Gastrocnemius medialis (tissue), 4 donors: Measurements from ENCODE around the gene ABHD12B. TPM values are rescaled to one million over a fixed set of nuclear protein-coding genes. Genes with fewer than 3 reads are reported as not detected.
A peak's percentile ranks its signal among the peaks of the same experiment; 100 is the strongest.

Source experiments
- ATAC-seq, 2 donors: fragments of 150-250 bp; one replicate each; pipeline ENCODE4 v1.9.1; 2016
- DNase-seq, 2 donors: peaks; one replicate each; pipeline ENCODE4 v3.0.0-alpha.2; 2019
- H3K27ac ChIP-seq, 4 donors: fragments of 200-600 bp; sonication (generic); 1 replicate in 1 of 4; 2 replicates in 3 of 4; pipeline ENCODE4 v1.5.1; 2016 to 2018; ENCODE audit warnings: mild to moderate bottlenecking in 2 of 4, moderate library complexity in 1 of 4
- H3K27me3 ChIP-seq, 3 donors: fragments of 200-600 bp; sonication (generic) in 2 of 3; 1 replicate in 1 of 3; 2 replicates in 2 of 3; pipeline versions ENCODE4 v1.5.1 to v1.6.0; 2016 to 2019; ENCODE audit warnings: mild to moderate bottlenecking in 1 of 3, moderate library complexity in 1 of 3
- H3K36me3 ChIP-seq, 2 donors: fragments of 200-600 bp; sonication (generic) in 1 of 2; one replicate each; pipeline ENCODE4 v1.5.1; 2017 to 2018
- H3K4me1 ChIP-seq, 2 donors: fragments of 200-600 bp; sonication (generic) in 1 of 2; one replicate each; pipeline ENCODE4 v1.5.1; 2016 to 2017; ENCODE audit warnings: mild to moderate bottlenecking in 2 of 2
- H3K4me3 ChIP-seq, 4 donors: fragments of 200-600 bp; sonication (generic) in 3 of 4; 1 replicate in 1 of 4; 2 replicates in 3 of 4; pipeline ENCODE4 v1.5.1; 2016 to 2019; ENCODE audit warnings: mild to moderate bottlenecking in 2 of 4
- H3K9me3 ChIP-seq, 3 donors: fragments of 200-600 bp; sonication (generic) in 2 of 3; 1 replicate in 1 of 3; 2 replicates in 2 of 3; pipeline ENCODE4 v1.5.1; 2016 to 2019
- POLR2A ChIP-seq, 2 donors: fragments of 450-650 bp; IDR thresholded peaks; one replicate each; pipeline ENCODE4 v1.6.1; 2017; ENCODE audit warnings: antibody characterized with exemption in 2 of 2, mild to moderate bottlenecking in 2 of 2, moderate library complexity in 2 of 2
- in situ Hi-C, 4 donors: fragments of 200-750 bp; cut with MboI; loops; one replicate each; pipeline versions ENCODE4 v1.15.0 to v1.8.0; 2017; ENCODE audit warnings: low sequenced_read_pairs in 4 of 4
- intact Hi-C: fragments of 100-400 bp; cut with DNase I; formaldehyde crosslinking; loops from one replicate; pipeline ENCODE4 v1.15.1; 2023; ENCODE audit warnings: low total_unique reads
- total RNA-seq, 4 donors: library from RNA; depleted of rRNA; stranded (reverse); fragments of >200 nt; gene quantifications; one replicate each; pipeline versions ENCODE4 v1.1.0 to v1.2.3, GENCODE V29; 2016
- TF ChIP-seq, protein P1 (sequence below), 5 experiments: fragments of 450-650 bp in 3 of 5; fragments of 200-600 bp in 2 of 5; sonication (generic) in 2 of 5; IDR thresholded peaks in 4 of 5; conservative IDR thresholded peaks in 1 of 5; 1 replicate in 4 of 5; 2 replicates in 1 of 5; pipeline ENCODE4 v1.5.1; 2016 to 2019; ENCODE audit warnings: antibody characterized with exemption in 5 of 5, mild to moderate bottlenecking in 3 of 5, moderate library complexity in 3 of 5

ABHD12B gene
- total RNA-seq, 4 donors from 2014 or later = not detected

DNA sequence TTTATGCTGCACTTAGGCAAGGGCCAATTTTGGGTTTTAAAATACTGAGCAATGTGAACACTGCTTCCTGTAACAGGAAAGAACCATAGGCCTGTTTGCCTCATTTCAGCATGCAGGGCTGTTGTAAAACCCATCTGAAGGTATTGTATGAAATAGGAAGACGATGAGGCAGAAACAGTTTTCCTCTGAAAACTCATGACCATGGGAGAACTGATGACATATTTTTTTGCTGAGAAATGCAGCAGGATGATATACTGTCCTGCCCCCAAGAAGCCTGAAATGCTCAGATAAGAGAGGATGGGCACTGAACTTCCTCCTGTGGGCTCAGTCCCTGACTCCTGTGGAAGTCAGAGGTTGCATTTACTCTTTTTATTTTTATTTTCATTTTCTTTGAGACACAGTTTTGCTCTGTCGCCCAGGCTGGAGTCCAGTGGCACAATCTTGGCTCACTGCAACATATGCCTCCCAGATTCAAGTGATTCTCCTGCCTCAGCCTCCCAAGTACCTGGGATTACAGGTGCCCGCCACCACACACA is 55.1 kb downstream of the ABHD12B start:
- intact Hi-C loops = no loop called here
- H3K27ac ChIP-seq = no peak overlapping the region
- no peak for ATAC-seq
- H3K4me3 ChIP-seq = no peak overlapping the region
- H3K27me3 ChIP-seq = no peaks in the 10 kb centered on the region
- TF ChIP-seq, protein P1, sequence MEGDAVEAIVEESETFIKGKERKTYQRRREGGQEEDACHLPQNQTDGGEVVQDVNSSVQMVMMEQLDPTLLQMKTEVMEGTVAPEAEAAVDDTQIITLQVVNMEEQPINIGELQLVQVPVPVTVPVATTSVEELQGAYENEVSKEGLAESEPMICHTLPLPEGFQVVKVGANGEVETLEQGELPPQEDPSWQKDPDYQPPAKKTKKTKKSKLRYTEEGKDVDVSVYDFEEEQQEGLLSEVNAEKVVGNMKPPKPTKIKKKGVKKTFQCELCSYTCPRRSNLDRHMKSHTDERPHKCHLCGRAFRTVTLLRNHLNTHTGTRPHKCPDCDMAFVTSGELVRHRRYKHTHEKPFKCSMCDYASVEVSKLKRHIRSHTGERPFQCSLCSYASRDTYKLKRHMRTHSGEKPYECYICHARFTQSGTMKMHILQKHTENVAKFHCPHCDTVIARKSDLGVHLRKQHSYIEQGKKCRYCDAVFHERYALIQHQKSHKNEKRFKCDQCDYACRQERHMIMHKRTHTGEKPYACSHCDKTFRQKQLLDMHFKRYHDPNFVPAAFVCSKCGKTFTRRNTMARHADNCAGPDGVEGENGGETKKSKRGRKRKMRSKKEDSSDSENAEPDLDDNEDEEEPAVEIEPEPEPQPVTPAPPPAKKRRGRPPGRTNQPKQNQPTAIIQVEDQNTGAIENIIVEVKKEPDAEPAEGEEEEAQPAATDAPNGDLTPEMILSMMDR (IDR thresholded peaks at IDR 0.05 in 4 of 5, conservative IDR thresholded peaks at IDR 0.05 in 1 of 5) = no peak
- TF ChIP-seq POLR2A (IDR thresholded peaks at IDR 0.05) = no peak
- DNase-seq = no peak
- peaks cover 7 to 16% of the 10 kb centered on the region in 2 donors for H3K4me1 ChIP-seq
- in situ Hi-C loops = no loop called here
- H3K9me3 ChIP-seq = no peaks in the 10 kb centered on the region
- no peaks in the 10 kb centered on the region for H3K36me3 ChIP-seq

- in situ Hi-C loops (no loop called here), intact Hi-C loops (no loop called here)
- Histone ChIP-seq H3K4me3 (no peak overlapping the region), H3K9me3 (no peaks in the 10 kb centered on the region), H3K27me3 (no peaks in the 10 kb centered on the region), H3K4me1 (peaks cover 7 to 16% of the 10 kb centered on the region in 2 donors), H3K36me3 (no peaks in the 10 kb centered on the region), H3K27ac (peak overlapping the region in 1 of 4 donors; percentile 57)
- DNase-seq = peak in 1 of 2 donors; percentile 27
- peak in 1 of 2 donors; percentile 54 for ATAC-seq
- no peak for TF ChIP-seq POLR2A (IDR thresholded peaks at IDR 0.05)
- TF ChIP-seq, protein P1 (IDR thresholded peaks at IDR 0.05 in 4 of 5, conservative IDR thresholded peaks at IDR 0.05 in 1 of 5) = no peak
Observed at GRCh38 chr14:50928002-50928635, 56.3 kb downstream of the ABHD12B start.

DNA sequence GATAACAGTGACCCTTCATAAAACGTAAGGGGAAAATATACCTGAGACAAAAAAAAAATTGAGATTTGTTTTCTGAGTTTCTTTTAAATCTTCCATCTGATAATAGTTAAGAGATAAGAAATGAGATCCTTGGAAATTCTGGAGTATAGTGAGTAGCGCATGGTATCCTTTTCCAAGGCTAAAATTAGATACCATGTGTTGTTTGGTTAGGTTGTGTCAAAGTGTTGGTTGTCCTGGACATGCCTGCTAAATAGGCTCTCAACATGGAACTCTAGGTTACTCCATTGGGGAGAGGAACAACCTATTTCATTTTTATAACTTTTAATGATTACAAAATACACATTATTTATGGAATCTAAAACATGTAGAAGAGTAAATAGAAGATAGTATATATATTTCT is 57.7 kb downstream of the ABHD12B start:
- intact Hi-C loops (no loop called here), in situ Hi-C loops (no loop called here)
- no peak overlapping the region for H3K4me3 ChIP-seq
- peaks cover 7 to 16% of the 10 kb centered on the region in 2 donors for H3K4me1 ChIP-seq
- no peaks in the 10 kb centered on the region for H3K9me3 ChIP-seq
- no peak overlapping the region for H3K27ac ChIP-seq
- TF ChIP-seq POLR2A (IDR thresholded peaks at IDR 0.05) = no peak
- TF ChIP-seq, protein P1 (IDR thresholded peaks at IDR 0.05 in 4 of 5, conservative IDR thresholded peaks at IDR 0.05 in 1 of 5) = no peak
- DNase-seq (no peak), ATAC-seq (peak; percentile 58 to 79)
- H3K27me3 ChIP-seq = no peaks in the 10 kb centered on the region
- no peaks in the 10 kb centered on the region for H3K36me3 ChIP-seq

DNA sequence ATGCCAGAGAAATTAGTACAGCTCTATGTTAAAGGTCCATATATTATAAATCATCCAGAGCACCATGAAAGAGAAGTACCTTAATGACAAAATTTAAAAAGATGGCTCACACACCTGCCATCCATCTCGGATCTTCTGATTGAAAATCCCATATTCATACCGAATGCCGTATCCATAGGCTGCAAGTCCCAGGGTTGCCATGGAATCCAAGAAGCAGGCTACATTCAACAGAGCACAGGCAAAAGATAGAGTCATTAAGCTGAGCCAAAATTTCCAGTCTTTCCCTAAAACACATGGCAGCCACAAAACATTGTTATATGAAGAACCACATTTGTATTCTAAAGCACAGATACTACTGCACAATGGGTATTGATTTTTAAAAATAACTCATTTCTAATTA is 59.7 kb downstream of the ABHD12B start:
- Histone ChIP-seq H3K4me3 (no peak overlapping the region), H3K9me3 (no peaks in the 10 kb centered on the region), H3K27me3 (no peaks in the 10 kb centered on the region), H3K36me3 (no peaks in the 10 kb centered on the region), H3K4me1 (peaks cover 7 to 16% of the 10 kb centered on the region in 2 donors), H3K27ac (no peak overlapping the region)
- in situ Hi-C loops (no loop called here), intact Hi-C loops (no loop called here)
- DNase-seq (no peak), ATAC-seq (no peak)
- no peak for TF ChIP-seq POLR2A (IDR thresholded peaks at IDR 0.05)
- TF ChIP-seq, protein P1 (IDR thresholded peaks at IDR 0.05 in 4 of 5, conservative IDR thresholded peaks at IDR 0.05 in 1 of 5) = no peak
